GM12878 (cell line): ENCODE results near the gene THAP4. TPM values are rescaled to one million over a fixed set of nuclear protein-coding genes. Genes with fewer than 3 reads are reported as not detected.

ENCODE experiments used
- ATAC-seq: fragments of 200-7000 bp; cut with Tn5 transposase; 3 replicates; pipeline ENCODE4 v1.9.1; 2020; ENCODE audit warnings: mild to moderate bottlenecking, moderate library complexity
- BruUV-seq: library from RNA; stranded (reverse); fragments of 400-500 nt; replicated peaks from 2 replicates; lab custom pipeline; 2021; lab: Mats Ljungman, UMichigan
- CTCF ChIA-PET: fragments of 300-600 bp; sonication (Branson Sonifier 250); formaldehyde crosslinking; extraction: SDS; loops from one replicate; lab custom pipeline; 2021; ENCODE audit warnings: inconsistent platforms; lab: Yijun Ruan, JAX
- POLR2A ChIA-PET: fragments of 350-600 bp; formaldehyde crosslinking; extraction: SDS; loops from one replicate; lab custom pipeline; 2021; ENCODE audit warnings: inconsistent platforms; lab: Charles Lee
- RAD21 ChIA-PET: fragments of 300-600 bp; sonication (Branson Sonifier 250); formaldehyde crosslinking; loops from one replicate; lab custom pipeline; 2023; ENCODE audit warnings: antibody characterized with exemption; ENCODE audit not compliant: unreplicated experiment; lab: Charles Lee
- SMC1A ChIA-PET: fragments of 300-600 bp; sonication (Branson Sonifier 250); formaldehyde crosslinking; loops from one replicate; lab custom pipeline; 2023; ENCODE audit not compliant: unreplicated experiment, uncharacterized antibody; lab: Charles Lee
- DNase-seq: peaks from one replicate; pipeline ENCODE4 v3.0.0-alpha.2; 2011; ENCODE audit warnings: low read depth, low spot score
- FAIRE-seq: peaks from 3 replicates; lab custom pipeline; 2011; peaks lifted over from hg19 to GRCh38; lab: Jason Lieb, UNC
- H2AFZ ChIP-seq: 2 replicates; pipeline ENCODE4 v1.6.0; 2011; ENCODE audit warnings: low read depth, low read length, control low read depth; ENCODE audit not compliant: control insufficient read depth
- H3K27ac ChIP-seq: 2 replicates; pipeline ENCODE4 v1.5.1; 2011; ENCODE audit warnings: control low read depth; ENCODE audit not compliant: control insufficient read depth, insufficient read depth
- H3K27me3 ChIP-seq, 2 experiments: replicated peaks in 1 of 2; 2 replicates each; pipeline versions ENCODE4 v1.6.0 to v1.6.1; 2011; ENCODE audit warnings: low read length in 1 of 2; ENCODE audit not compliant: control insufficient read depth in 2 of 2, insufficient read depth in 2 of 2
- H3K36me3 ChIP-seq, 2 experiments: 2 replicates each; pipeline ENCODE4 v1.5.1; 2011; ENCODE audit warnings: low read length in 1 of 2; ENCODE audit not compliant: control insufficient read depth in 2 of 2, insufficient read depth in 2 of 2
- H3K4me1 ChIP-seq: 2 replicates; pipeline ENCODE4 v1.6.1; 2011; ENCODE audit warnings: mild to moderate bottlenecking, low read length, moderate library complexity, mixed read lengths; ENCODE audit not compliant: control insufficient read depth, insufficient read depth
- H3K4me2 ChIP-seq: 2 replicates; pipeline ENCODE4 v1.6.0; 2011; ENCODE audit warnings: control low read depth; ENCODE audit not compliant: control insufficient read depth, insufficient read depth
- H3K4me3 ChIP-seq: fragments of 200-600 bp; sonication (generic); 2 replicates; pipeline ENCODE4 v1.5.1; 2016
- H3K79me2 ChIP-seq: 2 replicates; pipeline ENCODE4 v1.6.0; 2011; ENCODE audit warnings: low read length; ENCODE audit not compliant: control insufficient read depth, insufficient read depth
- H3K9ac ChIP-seq: 2 replicates; pipeline ENCODE4 v1.8.0; 2011; ENCODE audit warnings: low read length, control low read depth, mixed read lengths; ENCODE audit not compliant: control insufficient read depth, insufficient read depth
- H3K9me3 ChIP-seq: replicated peaks from 3 replicates; pipeline ENCODE4 v1.5.1; 2011; ENCODE audit warnings: mild to moderate bottlenecking, low read length; ENCODE audit not compliant: control insufficient read depth, insufficient read depth
- H4K20me1 ChIP-seq: 2 replicates; pipeline ENCODE4 v1.6.0; 2011; ENCODE audit not compliant: control insufficient read depth, insufficient read depth
- ASH2L ChIP-seq: fragments of 300-600, 200-600 bp; sonication (generic); IDR thresholded peaks from 2 replicates; pipeline ENCODE4 v1.6.1; 2017; ENCODE audit warnings: low read depth, mild to moderate bottlenecking, borderline replicate concordance
- KAT2A ChIP-seq: conservative IDR thresholded peaks from 2 replicates; pipeline ENCODE4 v1.6.1; 2011; ENCODE audit warnings: low read depth, low read length; ENCODE audit not compliant: control insufficient read depth
- ZNF592 ChIP-seq: fragments of 450-650 bp; IDR thresholded peaks from 2 replicates; pipeline ENCODE4 v1.6.1; 2017; ENCODE audit warnings: mild to moderate bottlenecking, moderate library complexity
- WGBS: methylation state at CpG from one replicate; pipeline ENCODE4 v1.1.6; 2016; ENCODE audit warnings: low lambda C conversion rate; ENCODE audit not compliant: insufficient replicate concordance, insufficient coverage; ENCODE audit errors: missing lambda C conversion rate; 5-methylcytosine and 5-hydroxymethylcytosine counted together
- in situ Hi-C: fragments of 300-500 bp; cut with MboI; formaldehyde crosslinking; loops from 9 replicates; pipeline ENCODE4 v1.14.3; 2018; ENCODE audit warnings: mixed read lengths
- intact Hi-C: fragments of 100-400 bp; cut with micrococcal nuclease; formaldehyde crosslinking; loops from one replicate; pipeline ENCODE4 v1.14.2; 2022; ENCODE audit not compliant: unreplicated experiment
- polyA plus RNA-seq, 11 experiments: library from polyadenylated mRNA; depleted of rRNA in 4 of 11; unstranded in 6 of 11; stranded (reverse) in 5 of 11; fragments of >200 nt; fragmentation: Nextera tagmentation in 4 of 11; fragmentation: Illumina TruSeq in 1 of 11; extraction: Ambion mirVana in 4 of 11; extraction: Trizol in 1 of 11; gene quantifications; 1 replicate in 1 of 11; 2 replicates in 10 of 11; pipeline versions ENCODE4 v1.2.1 to v1.2.3, GENCODE V29; 2011 to 2016; ENCODE audit warnings: inconsistent platforms in 2 of 11, missing spikeins in 2 of 11, low read depth in 1 of 11
- total RNA-seq, 4 experiments: library from RNA; depleted of rRNA in 3 of 4; stranded (reverse); fragments of >200 nt in 3 of 4; fragmentation: Illumina TruSeq in 1 of 4; extraction: Trizol in 1 of 4; gene quantifications; 2 replicates each; pipeline versions ENCODE4 v1.2.1 to v1.2.3, GENCODE V29; 2013 to 2021

Gene THAP4
- total and polyA plus RNA-seq, 10 of the 15 experiments (the other 5 are each of a cell fraction or from before 2014, with no cell fraction given) = 12.9 to 67.7 (median 44.5) TPM

- Histone ChIP-seq H3K4me3 (no peak overlapping the region), H3K79me2 (no peaks in the 10 kb centered on the region), H3K4me1 (no peaks in the 10 kb centered on the region), H3K36me3 (no peaks in the 10 kb centered on the region)
- SMC1A ChIA-PET = no interaction called here
- POLR2A ChIA-PET = no interaction called here
- ATAC-seq (no peak), FAIRE-seq (no peak)
- RAD21 ChIA-PET = no interaction called here
- 31% methylated on average over 10 of the region's 10 CpGs for WGBS
- no TSS peak for BruUV-seq
- TF ChIP-seq ASH2L (no peak), ZNF592 (no peak), KAT2A (no peak)
- TF ChIP-seq, all 136 proteins: peak for 0
- H3K9me3 ChIP-seq = no peaks in the 10 kb centered on the region
- no peak overlapping the region for H3K4me2 ChIP-seq
- no peak for DNase-seq
- CTCF ChIA-PET = no interaction called here
- in situ Hi-C loops = no loop called here
- H3K27me3 ChIP-seq = no peaks in the 10 kb centered on the region; a peak in 1 of 4 replicates
- H3K9ac ChIP-seq = no peak overlapping the region
- intact Hi-C loops = no loop called here
- no peak overlapping the region for H3K27ac ChIP-seq
- no peaks in the 10 kb centered on the region for H4K20me1 ChIP-seq
- no peak overlapping the region for H2AFZ ChIP-seq
Measured at GRCh38 chr2:241563571-241563980, 73.4 kb downstream of the THAP4 start.
